ENCODE measurements around the gene DENND1A.

DNA sequence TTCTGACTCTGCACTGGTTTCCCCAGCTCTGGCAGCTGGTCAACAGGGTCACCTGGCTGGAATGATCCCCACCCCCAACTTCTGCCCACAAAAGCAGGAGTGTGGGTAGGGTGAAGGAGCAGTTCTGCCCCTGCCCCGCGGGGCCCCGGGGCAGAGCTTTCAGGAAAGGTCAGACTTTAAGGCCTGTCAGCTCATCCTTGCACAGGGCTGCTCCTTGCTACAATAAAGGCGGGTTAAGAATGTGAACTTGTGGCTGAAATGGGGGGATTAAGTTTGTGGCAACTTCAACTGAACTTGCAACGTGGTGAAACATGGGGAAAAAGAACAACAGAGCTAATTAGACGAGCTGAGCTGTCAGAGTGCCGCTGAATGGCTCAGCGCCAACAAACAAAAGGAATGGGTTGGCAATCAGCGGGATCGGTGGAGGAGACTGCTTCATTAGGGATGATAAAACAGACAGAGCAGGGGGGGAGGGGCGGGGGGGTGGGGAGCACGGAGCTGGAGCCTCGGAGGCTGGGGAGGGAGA lies 523.2 kb downstream of the DENND1A start:
- TF ChIP-seq, protein P1, sequence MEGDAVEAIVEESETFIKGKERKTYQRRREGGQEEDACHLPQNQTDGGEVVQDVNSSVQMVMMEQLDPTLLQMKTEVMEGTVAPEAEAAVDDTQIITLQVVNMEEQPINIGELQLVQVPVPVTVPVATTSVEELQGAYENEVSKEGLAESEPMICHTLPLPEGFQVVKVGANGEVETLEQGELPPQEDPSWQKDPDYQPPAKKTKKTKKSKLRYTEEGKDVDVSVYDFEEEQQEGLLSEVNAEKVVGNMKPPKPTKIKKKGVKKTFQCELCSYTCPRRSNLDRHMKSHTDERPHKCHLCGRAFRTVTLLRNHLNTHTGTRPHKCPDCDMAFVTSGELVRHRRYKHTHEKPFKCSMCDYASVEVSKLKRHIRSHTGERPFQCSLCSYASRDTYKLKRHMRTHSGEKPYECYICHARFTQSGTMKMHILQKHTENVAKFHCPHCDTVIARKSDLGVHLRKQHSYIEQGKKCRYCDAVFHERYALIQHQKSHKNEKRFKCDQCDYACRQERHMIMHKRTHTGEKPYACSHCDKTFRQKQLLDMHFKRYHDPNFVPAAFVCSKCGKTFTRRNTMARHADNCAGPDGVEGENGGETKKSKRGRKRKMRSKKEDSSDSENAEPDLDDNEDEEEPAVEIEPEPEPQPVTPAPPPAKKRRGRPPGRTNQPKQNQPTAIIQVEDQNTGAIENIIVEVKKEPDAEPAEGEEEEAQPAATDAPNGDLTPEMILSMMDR (IDR thresholded peaks at IDR 0.05) = no peak
- TF ChIP-seq POLR2A (IDR thresholded peaks at IDR 0.05; ENCODE audit: low read depth) = no peak
- no peak for TF ChIP-seq POLR2AphosphoS5 (IDR thresholded peaks at IDR 0.05)
